Duodenal mucosa (tissue), 2 donors: ENCODE data around the gene FBXL7.

Source experiments
- H3K27ac ChIP-seq: one replicate; pipeline ENCODE4 v1.7.0; 2013; ENCODE audit warnings: low read depth, low read length
- H3K27me3 ChIP-seq, 2 donors: one replicate each; pipeline ENCODE4 v1.7.0; 2013; ENCODE audit warnings: low read length in 2 of 2, control low read depth in 1 of 2; ENCODE audit not compliant: insufficient read depth in 2 of 2, control insufficient read depth in 1 of 2
- H3K36me3 ChIP-seq, 2 donors: one replicate each; pipeline ENCODE4 v1.7.0; 2013; ENCODE audit warnings: low read length in 2 of 2, control low read depth in 1 of 2; ENCODE audit not compliant: insufficient read depth in 2 of 2, control insufficient read depth in 1 of 2
- H3K4me1 ChIP-seq, 2 donors: one replicate each; pipeline ENCODE4 v1.7.0; 2013; ENCODE audit warnings: low read length in 2 of 2, control low read depth in 1 of 2; ENCODE audit not compliant: insufficient read depth in 2 of 2, control insufficient read depth in 1 of 2
- H3K4me3 ChIP-seq, 2 donors: one replicate each; pipeline ENCODE4 v1.7.0; 2013; ENCODE audit warnings: low read length in 2 of 2, low read depth in 1 of 2
- H3K9ac ChIP-seq, 2 donors: one replicate each; pipeline ENCODE4 v1.7.0; 2013; ENCODE audit warnings: low read length in 2 of 2, low read depth in 1 of 2
- H3K9me3 ChIP-seq, 2 donors: one replicate each; pipeline ENCODE4 v1.7.0; 2013; ENCODE audit warnings: low read length in 2 of 2, control low read depth in 1 of 2; ENCODE audit not compliant: control insufficient read depth in 1 of 2

The FBXL7 gene

GRCh38 chr5:15959370-15960164, 459.6 kb downstream of the FBXL7 start:
- Histone ChIP-seq H3K9me3 (peaks cover 0 to 21% of the 10 kb centered on the region in 2 donors), H3K27ac (no peak overlapping the region), H3K36me3 (no peaks in the 10 kb centered on the region), H3K27me3 (no peaks in the 10 kb centered on the region), H3K9ac (no peak overlapping the region), H3K4me3 (no peak overlapping the region), H3K4me1 (no peaks in the 10 kb centered on the region)

GRCh38 chr5:15966066-15966640, 466.2 kb downstream of the FBXL7 start:
- H3K9ac ChIP-seq = no peak overlapping the region
- no peak overlapping the region for H3K27ac ChIP-seq

GRCh38 chr5:15966651-15967050, 466.7 kb downstream of the FBXL7 start:
- peaks cover 3 to 14% of the 10 kb centered on the region in 2 donors for H3K9me3 ChIP-seq
- no peaks in the 10 kb centered on the region for H3K27me3 ChIP-seq
- H3K9ac ChIP-seq = no peak overlapping the region
- no peak overlapping the region for H3K27ac ChIP-seq
- no peaks in the 10 kb centered on the region for H3K4me1 ChIP-seq
- no peaks in the 10 kb centered on the region for H3K36me3 ChIP-seq
- no peak overlapping the region for H3K4me3 ChIP-seq

More at GRCh38 chr5:15966066-15966640, 466.2 kb downstream of the FBXL7 start:
- Histone ChIP-seq H3K9me3 (peaks cover 3 to 14% of the 10 kb centered on the region in 2 donors), H3K4me3 (no peak overlapping the region), H3K27me3 (no peaks in the 10 kb centered on the region), H3K36me3 (no peaks in the 10 kb centered on the region), H3K4me1 (no peaks in the 10 kb centered on the region)

GRCh38 chr5:15968993-15969392, 469.0 kb downstream of the FBXL7 start:
- no peak overlapping the region for H3K27ac ChIP-seq
- no peaks in the 10 kb centered on the region for H3K36me3 ChIP-seq
- no peaks in the 10 kb centered on the region for H3K4me1 ChIP-seq
- H3K27me3 ChIP-seq = no peaks in the 10 kb centered on the region
- H3K4me3 ChIP-seq = no peak overlapping the region
- no peak overlapping the region for H3K9ac ChIP-seq
- peaks cover 3 to 7% of the 10 kb centered on the region in 2 donors for H3K9me3 ChIP-seq

- Histone ChIP-seq H3K27me3 (no peaks in the 10 kb centered on the region), H3K9ac (no peak overlapping the region), H3K36me3 (no peaks in the 10 kb centered on the region), H3K4me3 (no peak overlapping the region), H3K27ac (no peak overlapping the region), H3K4me1 (no peaks in the 10 kb centered on the region), H3K9me3 (no peaks in the 10 kb centered on the region)
Observed at GRCh38 chr5:15977851-15978250, 477.9 kb downstream of the FBXL7 start.

GRCh38 chr5:15980835-15981234, 480.9 kb downstream of the FBXL7 start:
- Histone ChIP-seq H3K36me3 (no peaks in the 10 kb centered on the region), H3K27me3 (no peaks in the 10 kb centered on the region), H3K27ac (no peak overlapping the region), H3K9me3 (peaks cover 0 to 5% of the 10 kb centered on the region in 2 donors), H3K4me1 (no peaks in the 10 kb centered on the region), H3K4me3 (no peak overlapping the region), H3K9ac (no peak overlapping the region)

- no peaks in the 10 kb centered on the region for H3K4me1 ChIP-seq
- no peak overlapping the region for H3K4me3 ChIP-seq
- no peak overlapping the region for H3K9ac ChIP-seq
- H3K27ac ChIP-seq = no peak overlapping the region
- no peaks in the 10 kb centered on the region for H3K27me3 ChIP-seq
- H3K36me3 ChIP-seq = no peaks in the 10 kb centered on the region
- H3K9me3 ChIP-seq = peaks cover 2 to 5% of the 10 kb centered on the region in 2 donors
Observed at GRCh38 chr5:15983392-15983791, 483.4 kb downstream of the FBXL7 start.
